Measurements from ENCODE around the gene FXYD6. TPM values are rescaled to one million over a fixed set of nuclear protein-coding genes. Genes with fewer than 3 reads are reported as not detected.

The FXYD6 gene
- total RNA-seq, 3 donors from 2014 or later = 10.2 to 246 (median 15.9) TPM

- TF ChIP-seq CTCF (IDR thresholded peaks at IDR 0.05) = no peak
- Histone ChIP-seq H3K9me3 (no peaks in the 10 kb centered on the region), H3K4me1 (ENCODE audit: low read depth) (peaks cover 7% of the 10 kb centered on the region), H3K4me3 (no peak overlapping the region), H3K36me3 (ENCODE audit: low read depth) (no peaks in the 10 kb centered on the region)
- ATAC-seq = no peak
- intact Hi-C loops (cut with DNase I, micrococcal nuclease) = no loop called here
- no peak for DNase-seq
Observed at GRCh38 chr11:117906710-117907109, 30.3 kb upstream of the FXYD6 start.

- intact Hi-C loops (cut with DNase I, micrococcal nuclease) = no loop called here
- Histone ChIP-seq H3K4me3 (no peak overlapping the region), H3K36me3 (ENCODE audit: low read depth) (no peaks in the 10 kb centered on the region), H3K4me1 (ENCODE audit: low read depth) (peaks cover 7% of the 10 kb centered on the region), H3K9me3 (no peaks in the 10 kb centered on the region)
- TF ChIP-seq CTCF (IDR thresholded peaks at IDR 0.05) = no peak
- DNase-seq (no peak), ATAC-seq (no peak)
Observed at GRCh38 chr11:117906126-117906525, 29.7 kb upstream of the FXYD6 start.

- Histone ChIP-seq H3K9me3 (no peaks in the 10 kb centered on the region), H3K36me3 (ENCODE audit: low read depth) (no peaks in the 10 kb centered on the region), H3K4me3 (no peak overlapping the region), H3K4me1 (ENCODE audit: low read depth) (peaks cover 7% of the 10 kb centered on the region)
- no peak for TF ChIP-seq CTCF (IDR thresholded peaks at IDR 0.05)
- DNase-seq (no peak), ATAC-seq (no peak)
- intact Hi-C loops (cut with DNase I, micrococcal nuclease) = no loop called here
Observed at GRCh38 chr11:117905524-117905923, 29.1 kb upstream of the FXYD6 start.

GRCh38 chr11:117903505-117904382, 27.3 kb upstream of the FXYD6 start:
- intact Hi-C loops (cut with DNase I, micrococcal nuclease) = no loop called here
- Histone ChIP-seq H3K4me1 (ENCODE audit: low read depth) (peaks cover 7% of the 10 kb centered on the region), H3K9me3 (no peaks in the 10 kb centered on the region), H3K4me3 (no peak overlapping the region), H3K36me3 (ENCODE audit: low read depth) (no peaks in the 10 kb centered on the region)
- no peak for ATAC-seq
- TF ChIP-seq CTCF (IDR thresholded peaks at IDR 0.05) = no peak
- no peak for DNase-seq

GRCh38 chr11:117902001-117902845, 25.8 kb upstream of the FXYD6 start:
- Histone ChIP-seq H3K9me3 (no peaks in the 10 kb centered on the region), H3K4me1 (ENCODE audit: low read depth) (peaks cover 2% of the 10 kb centered on the region), H3K4me3 (no peak overlapping the region), H3K36me3 (ENCODE audit: low read depth) (no peaks in the 10 kb centered on the region)
- ATAC-seq (no peak), DNase-seq (no peak)
- intact Hi-C loops (cut with DNase I, micrococcal nuclease) = no loop called here
- no peak for TF ChIP-seq CTCF (IDR thresholded peaks at IDR 0.05)

All from mucosa of descending colon (tissue), 3 donors.